Activated CD8-positive, alpha-beta T cell treated with anti-CD3 and anti-CD28 coated beads, Interleukin-2, amount 10 ng/mL, durations not matched to agents 7 days and 5 days (primary cell): ENCODE measurements around the gene HOXB2. TPM values are rescaled to one million over a fixed set of nuclear protein-coding genes. Genes with fewer than 3 reads are reported as not detected.

Source experiments
- ATAC-seq: fragments of 150-1000 bp; cut with Tn5 transposase; one replicate; pipeline ENCODE4 v1.10.0; 2021; ENCODE audit warnings: moderate library complexity
- CTCF ChIA-PET: fragments of 350-600 bp; sonication (Branson Sonifier 250); formaldehyde crosslinking; loops from one replicate; lab custom pipeline; 2021; ENCODE audit warnings: antibody characterized with exemption; lab: Charles Lee
- POLR2A ChIA-PET: fragments of 350-600 bp; sonication (Branson Sonifier 250); formaldehyde crosslinking; loops from one replicate; lab custom pipeline; 2021; ENCODE audit warnings: antibody characterized with exemption; lab: Charles Lee
- DNase-seq: peaks from one replicate; pipeline ENCODE4 v3.0.0-alpha.2; 2020
- H3K27ac Mint-ChIP-seq: one replicate; pipeline ENCODE4 v1.8.0; 2021; ENCODE audit warnings: mild to moderate bottlenecking, mixed read lengths
- H3K27me3 Mint-ChIP-seq: one replicate; pipeline ENCODE4 v1.8.0; 2021; ENCODE audit warnings: low read depth, mixed read lengths
- H3K36me3 Mint-ChIP-seq: one replicate; pipeline ENCODE4 v1.8.0; 2021; ENCODE audit warnings: low read depth, mixed read lengths
- H3K4me1 Mint-ChIP-seq: one replicate; pipeline ENCODE4 v1.8.0; 2021; ENCODE audit warnings: low read depth, mixed read lengths
- H3K4me3 Mint-ChIP-seq: one replicate; pipeline ENCODE4 v1.8.0; 2021; ENCODE audit warnings: mild to moderate bottlenecking, mixed read lengths
- H3K9me3 Mint-ChIP-seq: one replicate; pipeline ENCODE4 v1.8.0; 2022; ENCODE audit warnings: mixed read lengths; ENCODE audit not compliant: insufficient read depth
- total RNA-seq, 2 experiments: library from RNA; stranded (reverse); gene quantifications; one replicate each; pipeline ENCODE4 v1.2.3, GENCODE V29; 2021

HOXB2 gene
- total RNA-seq, 2 experiments from 2014 or later: 15.7 to 17.7 TPM

- ATAC-seq (no peak), DNase-seq (no peak)
- no peak overlapping the region for H3K27ac Mint-ChIP-seq
- POLR2A ChIA-PET: interaction anchor here (0.7 kb wide), 1 partner anchor 70 kb away, joined by 3 read pairs; no protein-coding TSS in a partner anchor
- H3K4me3 Mint-ChIP-seq: no peak overlapping the region
- peaks cover 6% of the 10 kb centered on the region for H3K27me3 Mint-ChIP-seq
- no peaks in the 10 kb centered on the region for H3K9me3 Mint-ChIP-seq
- peaks cover 9% of the 10 kb centered on the region for H3K36me3 Mint-ChIP-seq
- peaks cover 9% of the 10 kb centered on the region for H3K4me1 Mint-ChIP-seq
- CTCF ChIA-PET: interaction anchor here (1.6 kb wide), 1 partner anchor 217 kb away, joined by 4 read pairs; no protein-coding TSS in a partner anchor
Measured at GRCh38 chr17:48569674-48570324, 24.9 kb upstream of the HOXB2 start.

- no peak for DNase-seq
- peaks cover 10% of the 10 kb centered on the region for H3K27me3 Mint-ChIP-seq
- H3K9me3 Mint-ChIP-seq: no peaks in the 10 kb centered on the region
- ATAC-seq: no peak
- ChIA-PET POLR2A (no interaction called here), CTCF (no interaction called here)
- H3K27ac Mint-ChIP-seq: no peak overlapping the region
- peaks cover 9% of the 10 kb centered on the region for H3K36me3 Mint-ChIP-seq
- peaks cover 9% of the 10 kb centered on the region for H3K4me1 Mint-ChIP-seq
- H3K4me3 Mint-ChIP-seq: no peak overlapping the region
Measured at GRCh38 chr17:48569240-48569582, 24.3 kb upstream of the HOXB2 start.

- DNase-seq (no peak), ATAC-seq (no peak)
- POLR2A ChIA-PET: no interaction called here
- Mint-ChIP-seq H3K4me3 (no peak overlapping the region), H3K27ac (no peak overlapping the region), H3K9me3 (no peaks in the 10 kb centered on the region), H3K36me3 (peaks cover 9% of the 10 kb centered on the region), H3K27me3 (peaks cover 10% of the 10 kb centered on the region), H3K4me1 (peaks cover 8% of the 10 kb centered on the region)
- CTCF ChIA-PET: interaction anchor here (1.2 kb wide), 1 partner anchor 233 kb away, joined by 5 read pairs; no protein-coding TSS in a partner anchor
Measured at GRCh38 chr17:48568499-48569239, 23.8 kb upstream of the HOXB2 start.

- H3K4me1 Mint-ChIP-seq: no peaks in the 10 kb centered on the region
- ChIA-PET CTCF (interaction anchor here (0.9 to 1.2 kb wide), 2 partner anchors 15 to 232 kb away, joined by 3 to 5 read pairs; no protein-coding TSS in a partner anchor), POLR2A (no interaction called here)
- H3K36me3 Mint-ChIP-seq: peaks cover 9% of the 10 kb centered on the region
- H3K27ac Mint-ChIP-seq: no peak overlapping the region
- DNase-seq (no peak), ATAC-seq (no peak)
- H3K4me3 Mint-ChIP-seq: no peak overlapping the region
- peaks cover 10% of the 10 kb centered on the region for H3K27me3 Mint-ChIP-seq
- no peaks in the 10 kb centered on the region for H3K9me3 Mint-ChIP-seq
Measured at GRCh38 chr17:48567646-48568354, 22.9 kb upstream of the HOXB2 start.

- peaks cover 4% of the 10 kb centered on the region for H3K4me1 Mint-ChIP-seq
- no peak overlapping the region for H3K27ac Mint-ChIP-seq
- peaks cover 10% of the 10 kb centered on the region for H3K27me3 Mint-ChIP-seq
- ATAC-seq: no peak
- ChIA-PET CTCF (interaction anchor here (0.9 to 1.2 kb wide), 2 partner anchors 16 to 231 kb away, joined by 3 to 5 read pairs; no protein-coding TSS in a partner anchor), POLR2A (no interaction called here)
- H3K4me3 Mint-ChIP-seq: no peak overlapping the region
- DNase-seq: no peak
- H3K36me3 Mint-ChIP-seq: peaks cover 11% of the 10 kb centered on the region
- no peaks in the 10 kb centered on the region for H3K9me3 Mint-ChIP-seq
Measured at GRCh38 chr17:48567209-48567608, 22.3 kb upstream of the HOXB2 start.

GRCh38 chr17:48566717-48567116 is 21.8 kb upstream of the HOXB2 start:
- no peak overlapping the region for H3K27ac Mint-ChIP-seq
- peaks cover 10% of the 10 kb centered on the region for H3K27me3 Mint-ChIP-seq
- peaks cover 16% of the 10 kb centered on the region for H3K36me3 Mint-ChIP-seq
- ChIA-PET POLR2A (no interaction called here), CTCF (no interaction called here)
- ATAC-seq (no peak), DNase-seq (no peak)
- no peak overlapping the region for H3K4me3 Mint-ChIP-seq
- H3K9me3 Mint-ChIP-seq: no peaks in the 10 kb centered on the region
- H3K4me1 Mint-ChIP-seq: peaks cover 9% of the 10 kb centered on the region

GRCh38 chr17:48565925-48566710 is 21.2 kb upstream of the HOXB2 start:
- DNase-seq (no peak), ATAC-seq (no peak)
- H3K36me3 Mint-ChIP-seq: peaks cover 19% of the 10 kb centered on the region
- peaks cover 15% of the 10 kb centered on the region for H3K4me1 Mint-ChIP-seq
- no peaks in the 10 kb centered on the region for H3K9me3 Mint-ChIP-seq
- CTCF ChIA-PET: interaction anchor here (0.8 kb wide), 1 partner anchor 229 kb away, joined by 3 read pairs; no protein-coding TSS in a partner anchor
- H3K27ac Mint-ChIP-seq: no peak overlapping the region
- H3K4me3 Mint-ChIP-seq: no peak overlapping the region
- POLR2A ChIA-PET: no interaction called here
- H3K27me3 Mint-ChIP-seq: peaks cover 10% of the 10 kb centered on the region

GRCh38 chr17:48565022-48565554 is 20.2 kb upstream of the HOXB2 start:
- Mint-ChIP-seq H3K9me3 (no peaks in the 10 kb centered on the region), H3K4me3 (no peak overlapping the region), H3K4me1 (peaks cover 20% of the 10 kb centered on the region), H3K36me3 (peaks cover 20% of the 10 kb centered on the region), H3K27me3 (peaks cover 10% of the 10 kb centered on the region), H3K27ac (no peak overlapping the region)
- POLR2A ChIA-PET: interaction anchor here (0.6 kb wide), 1 partner anchor 320 kb away, joined by 4 read pairs; no protein-coding TSS in a partner anchor
- DNase-seq: no peak
- no peak for ATAC-seq
- CTCF ChIA-PET: no interaction called here

GRCh38 chr17:48564188-48565021 is 19.5 kb upstream of the HOXB2 start:
- H3K4me1 Mint-ChIP-seq: peaks cover 20% of the 10 kb centered on the region
- no peak for ATAC-seq
- no peak overlapping the region for H3K27ac Mint-ChIP-seq
- ChIA-PET POLR2A (interaction anchor here (0.5 kb wide), 1 partner anchor 10 kb away, joined by 3 read pairs; no protein-coding TSS in a partner anchor), CTCF (no interaction called here)
- no peaks in the 10 kb centered on the region for H3K9me3 Mint-ChIP-seq
- H3K4me3 Mint-ChIP-seq: no peak overlapping the region
- DNase-seq: no peak
- H3K36me3 Mint-ChIP-seq: peaks cover 20% of the 10 kb centered on the region
- peaks cover 10% of the 10 kb centered on the region for H3K27me3 Mint-ChIP-seq

GRCh38 chr17:48563867-48564187 is 18.9 kb upstream of the HOXB2 start:
- Mint-ChIP-seq H3K27ac (no peak overlapping the region), H3K4me1 (peaks cover 20% of the 10 kb centered on the region), H3K4me3 (no peak overlapping the region), H3K9me3 (no peaks in the 10 kb centered on the region), H3K36me3 (peaks cover 16% of the 10 kb centered on the region), H3K27me3 (peaks cover 7% of the 10 kb centered on the region)
- ChIA-PET POLR2A (interaction anchor here (0.5 kb wide), 1 partner anchor 11 kb away, joined by 3 read pairs; no protein-coding TSS in a partner anchor), CTCF (no interaction called here)
- DNase-seq: no peak
- ATAC-seq: no peak
